Heart right ventricle (tissue), 16 donors: Measurements from ENCODE around the gene CLTCL1. TPM values are rescaled to one million over a fixed set of nuclear protein-coding genes. Genes with fewer than 3 reads are reported as not detected.

Source experiments
- ATAC-seq, 8 donors: fragments of 200-7000 bp; cut with Tn5 transposase; one replicate each; pipeline ENCODE4 v1.9.1; 2020; ENCODE audit warnings: mild to moderate bottlenecking in 8 of 8, moderate library complexity in 8 of 8, moderate number of reproducible peaks in 1 of 8
- DNase-seq, 2 donors: peaks; one replicate each; pipeline ENCODE4 v3.0.0-alpha.2; 2020
- H3K27ac ChIP-seq, 10 donors: fragments of 200-600 bp; sonication (generic) in 2 of 10; one replicate each; pipeline versions ENCODE4 v1.5.0 to v1.8.0; 2020 to 2022; ENCODE audit warnings: mild to moderate bottlenecking in 3 of 10
- H3K27me3 ChIP-seq, 7 donors: fragments of 200-600 bp; one replicate each; pipeline ENCODE4 v1.8.0; 2021 to 2022; ENCODE audit warnings: mild to moderate bottlenecking in 2 of 7
- H3K36me3 ChIP-seq, 9 donors: fragments of 200-600 bp; sonication (generic) in 1 of 9; one replicate each; pipeline versions ENCODE4 v1.5.0 to v1.8.0; 2020 to 2022; ENCODE audit warnings: mild to moderate bottlenecking in 2 of 9
- H3K4me1 ChIP-seq, 9 donors: fragments of 200-600 bp; sonication (generic) in 1 of 9; one replicate each; pipeline versions ENCODE4 v1.5.0 to v1.8.0; 2020 to 2022; ENCODE audit warnings: mild to moderate bottlenecking in 4 of 9
- H3K4me3 ChIP-seq, 10 donors: fragments of 200-600 bp; sonication (generic) in 2 of 10; one replicate each; pipeline versions ENCODE4 v1.5.0 to v1.8.0; 2020 to 2022; ENCODE audit warnings: mild to moderate bottlenecking in 7 of 10, moderate library complexity in 2 of 10
- H3K9me3 ChIP-seq, 11 donors: fragments of 200-600 bp in 10 of 11; sonication (generic) in 2 of 11; one replicate each; pipeline versions ENCODE4 v1.5.0 to v1.8.0; 2013 to 2022; ENCODE audit warnings: mild to moderate bottlenecking in 2 of 11, control low read depth in 1 of 11, moderate library complexity in 1 of 11
- WGBS, 2 donors: extraction: QIAGEN DNeasy Blood & Tissue Kit; methylation state at CpG; one replicate each; pipeline ENCODE4 v1.1.7; 2013; ENCODE audit warnings: inconsistent platforms in 1 of 2; 5-methylcytosine and 5-hydroxymethylcytosine counted together
- intact Hi-C, 10 donors: fragments of 100-400 bp; cut with DNase I; formaldehyde crosslinking; loops; one replicate each; pipeline versions ENCODE4 v1.11.1 to v1.14.2; 2022
- polyA plus RNA-seq, 2 donors: library from polyadenylated mRNA; stranded (reverse); fragments of 200-250 nt; gene quantifications; one replicate each; pipeline ENCODE4 v1.2.3, GENCODE V29; 2013
- total RNA-seq, 10 donors: library from RNA; stranded (reverse); fragmentation: NEBNext Ultra II Directional in 3 of 10; extraction: Animal tissue kit (Norgen Biotek cat#: 25700) in 3 of 10; gene quantifications; one replicate each; pipeline versions ENCODE4 v1.2.1 to v1.2.4, GENCODE V29; 2021 to 2023
- TF ChIP-seq, protein P1 (sequence below), 9 donors: fragments of 200-600 bp; sonication (generic) in 2 of 9; IDR thresholded peaks; one replicate each; pipeline versions ENCODE4 v1.5.0 to v1.8.0; 2021 to 2022; ENCODE audit warnings: antibody characterized with exemption in 9 of 9, mild to moderate bottlenecking in 5 of 9, moderate library complexity in 1 of 9
- donor health status: Arrhythmogenic right ventricular cardiomyopathy.
- donor health status: ischemic (EF 13 %, LVEDD 7.1; RV severe dilation, severe dysfunction).
- donor health status: healthy with polysubstance abuse.
- donor health status: DM: no; HTN: yes; CAD: no.
- donor health status: DM: no; HTN: no; CAD: no.
- donor health status: ischemic (EF 25% LVEDD 6.9; RV normal size, moderate dysfunction).
- donor health status: ischemic (EF 25% LVEDD 5.7; RV mildly dilated, moderate dysfunction).
- donor health status: healthy.
- donor health status: DM: yes; HTN: yes; CAD: no.
- donor health status: Ischemic cardiomyopathy.
- donor health status: ischemic (EF 35%, LVEDD 5.7; RV mildly dilated, moderate dysfunction).
- donor health status: nonischemic (EF 11% LVEDD 7.7; RV severe dilation, severe dysfunction).
- donor health status: DM: yes; HTN: yes; CAD: no.
- donor health status: PGD.
- donor health status: ischemic (EF 29% LVEDD 5.4; RV normal size, mild dysfunction).
- donor health status: nonischemic (EF 23%, LVEDD 6.1; RV moderate dilation, normal function).

Gene CLTCL1
- total and polyA plus RNA-seq, 12 donors, result 5.4 to 21.9 (median 13.1) TPM

DNA sequence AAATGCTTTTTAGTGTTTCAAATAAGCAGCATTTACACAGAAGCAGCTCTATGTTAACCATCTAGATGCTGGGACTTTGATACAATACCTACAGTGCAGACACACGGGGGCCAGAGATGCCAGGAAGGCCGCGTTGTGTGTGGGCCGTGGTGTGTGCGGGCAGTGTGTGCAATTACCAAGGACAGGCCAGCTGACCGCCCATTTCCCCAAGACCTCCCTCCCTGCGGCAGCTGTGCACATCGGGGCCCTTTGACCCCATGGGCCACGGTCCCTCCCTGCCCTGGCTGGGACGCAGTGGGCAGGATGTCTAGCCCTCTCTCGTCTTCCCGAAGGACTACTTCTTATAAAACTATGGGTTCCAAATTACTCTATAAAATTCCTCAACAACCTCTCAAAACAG is 38.4 kb downstream of the CLTCL1 start:
- no peaks in the 10 kb centered on the region for H3K27me3 ChIP-seq
- H3K4me1 ChIP-seq, result no peaks in the 10 kb centered on the region
- TF ChIP-seq, protein P1, sequence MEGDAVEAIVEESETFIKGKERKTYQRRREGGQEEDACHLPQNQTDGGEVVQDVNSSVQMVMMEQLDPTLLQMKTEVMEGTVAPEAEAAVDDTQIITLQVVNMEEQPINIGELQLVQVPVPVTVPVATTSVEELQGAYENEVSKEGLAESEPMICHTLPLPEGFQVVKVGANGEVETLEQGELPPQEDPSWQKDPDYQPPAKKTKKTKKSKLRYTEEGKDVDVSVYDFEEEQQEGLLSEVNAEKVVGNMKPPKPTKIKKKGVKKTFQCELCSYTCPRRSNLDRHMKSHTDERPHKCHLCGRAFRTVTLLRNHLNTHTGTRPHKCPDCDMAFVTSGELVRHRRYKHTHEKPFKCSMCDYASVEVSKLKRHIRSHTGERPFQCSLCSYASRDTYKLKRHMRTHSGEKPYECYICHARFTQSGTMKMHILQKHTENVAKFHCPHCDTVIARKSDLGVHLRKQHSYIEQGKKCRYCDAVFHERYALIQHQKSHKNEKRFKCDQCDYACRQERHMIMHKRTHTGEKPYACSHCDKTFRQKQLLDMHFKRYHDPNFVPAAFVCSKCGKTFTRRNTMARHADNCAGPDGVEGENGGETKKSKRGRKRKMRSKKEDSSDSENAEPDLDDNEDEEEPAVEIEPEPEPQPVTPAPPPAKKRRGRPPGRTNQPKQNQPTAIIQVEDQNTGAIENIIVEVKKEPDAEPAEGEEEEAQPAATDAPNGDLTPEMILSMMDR (IDR thresholded peaks at IDR 0.05), result no peak
- H3K36me3 ChIP-seq, result peaks cover 0 to 50% (median 0%) of the 10 kb centered on the region in 9 donors
- no peak for ATAC-seq
- WGBS, 2 donors, result 96 to 99% methylated on average over 12 of the region's 12 CpGs
- no peak overlapping the region for H3K27ac ChIP-seq
- H3K4me3 ChIP-seq, result no peak overlapping the region
- intact Hi-C loops, result no loop called here
- DNase-seq, result no peak
- peaks cover 0 to 16% (median 0%) of the 10 kb centered on the region in 11 donors for H3K9me3 ChIP-seq

DNA sequence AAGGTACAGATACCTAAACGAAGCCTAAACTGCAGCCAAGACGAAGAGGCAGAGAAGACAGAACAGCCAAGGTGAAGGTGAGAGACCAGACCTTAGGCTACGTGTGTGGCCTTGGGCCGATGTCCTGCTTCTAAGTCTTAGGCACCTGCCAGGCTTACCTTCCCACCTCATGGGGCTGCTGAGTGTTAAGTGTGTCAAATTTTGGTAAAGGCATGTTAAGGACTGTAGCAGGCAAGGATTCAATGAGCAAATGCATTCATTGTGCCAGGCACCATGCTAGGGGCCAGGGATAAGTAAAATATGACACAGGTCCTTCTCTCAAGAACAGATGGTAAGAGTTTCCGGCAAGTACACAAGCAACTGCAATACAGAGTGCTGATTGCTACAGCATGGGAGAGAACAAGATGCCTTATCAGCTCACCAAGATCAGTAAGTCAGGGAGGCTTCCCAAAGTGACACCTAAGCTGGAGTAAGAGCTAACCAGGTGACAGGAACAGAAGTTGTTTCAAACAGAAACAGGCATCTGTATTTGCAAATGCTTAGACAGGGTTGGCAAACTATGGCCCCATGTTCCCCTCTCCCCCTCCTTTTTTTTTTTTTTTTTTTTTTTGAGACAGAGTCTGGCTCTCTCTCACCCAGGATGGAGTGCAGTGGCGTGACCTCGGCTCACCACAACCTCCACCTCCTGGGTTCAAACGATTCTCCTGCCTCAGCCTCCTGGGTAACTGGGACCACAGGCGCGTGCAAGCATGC is 46.7 kb downstream of the CLTCL1 start:
- DNase-seq (no peak), ATAC-seq (no peak)
- no peaks in the 10 kb centered on the region for H3K9me3 ChIP-seq
- peaks cover 0 to 10% (median 0%) of the 10 kb centered on the region in 9 donors for H3K4me1 ChIP-seq
- H3K27ac ChIP-seq, result no peak overlapping the region
- WGBS, 2 donors, result 90 to 92% methylated on average over 10 of the region's 10 CpGs
- no peaks in the 10 kb centered on the region for H3K27me3 ChIP-seq
- intact Hi-C loops, result no loop called here
- H3K4me3 ChIP-seq, result no peak overlapping the region
- TF ChIP-seq, protein P1 (IDR thresholded peaks at IDR 0.05), result no peak
- H3K36me3 ChIP-seq, result peaks cover 0 to 45% (median 8%) of the 10 kb centered on the region in 9 donors

DNA sequence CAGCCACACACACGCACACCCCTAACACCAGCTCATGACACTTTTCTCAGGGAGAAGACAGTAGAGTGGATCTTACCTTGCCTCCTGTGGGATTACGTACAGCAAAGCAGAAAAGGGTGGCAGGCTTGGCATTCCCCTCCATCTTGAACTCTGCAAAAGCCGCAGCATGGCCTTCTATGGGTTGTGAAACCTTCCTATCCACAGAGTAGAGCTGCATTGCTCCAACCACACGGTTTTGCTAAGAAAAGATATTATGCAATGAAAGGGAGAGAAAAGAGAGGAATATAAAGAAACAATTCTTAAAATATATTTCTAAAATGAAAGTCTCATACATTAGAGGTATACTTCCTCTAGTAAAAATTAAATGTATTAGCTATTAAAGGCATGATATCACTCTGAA is 48.8 kb downstream of the CLTCL1 start:
- Histone ChIP-seq H3K9me3 (no peaks in the 10 kb centered on the region), H3K4me1 (peaks cover 0 to 23% (median 7%) of the 10 kb centered on the region in 9 donors), H3K27ac (peak overlapping the region in 1 of 10 donors; percentile 14), H3K4me3 (no peak overlapping the region), H3K36me3 (peaks cover 0 to 44% (median 6%) of the 10 kb centered on the region in 9 donors), H3K27me3 (no peaks in the 10 kb centered on the region)
- ATAC-seq (no peak), DNase-seq (no peak)
- 89 to 97% methylated on average over 4 of the region's 4 CpGs for WGBS, 2 donors
- intact Hi-C loops, result no loop called here
- TF ChIP-seq, protein P1 (IDR thresholded peaks at IDR 0.05), result no peak

DNA sequence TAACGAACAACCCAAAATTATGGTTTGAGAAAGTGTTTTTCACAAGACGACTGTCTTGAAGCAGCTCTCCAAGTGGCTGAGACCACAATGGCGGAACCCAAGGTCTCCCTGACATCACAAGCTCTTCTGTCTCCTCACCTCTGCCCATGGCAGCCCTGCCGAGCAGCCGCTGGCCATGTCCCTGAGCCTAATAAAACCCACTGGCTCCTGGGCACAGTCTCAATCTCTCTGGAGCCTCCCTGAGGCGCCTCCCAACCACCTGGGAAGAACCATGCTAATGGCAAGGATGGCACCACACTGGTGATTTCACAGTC is 50.0 kb downstream of the CLTCL1 start:
- Histone ChIP-seq H3K9me3 (no peaks in the 10 kb centered on the region), H3K4me1 (peaks cover 0 to 23% (median 7%) of the 10 kb centered on the region in 9 donors), H3K36me3 (peaks cover 0 to 47% (median 8%) of the 10 kb centered on the region in 9 donors), H3K4me3 (no peak overlapping the region), H3K27me3 (no peaks in the 10 kb centered on the region), H3K27ac (no peak overlapping the region)
- TF ChIP-seq, protein P1 (IDR thresholded peaks at IDR 0.05), result no peak
- 90 to 97% methylated on average over 6 of the region's 6 CpGs for WGBS, 2 donors
- intact Hi-C loops, result no loop called here
- no peak for ATAC-seq
- no peak for DNase-seq
